HepG2 (cell line): ENCODE results near the gene SMAD6. TPM values are rescaled to one million over a fixed set of nuclear protein-coding genes. Genes with fewer than 3 reads are reported as not detected.
A peak's percentile ranks its signal among the peaks of the same experiment; 100 is the strongest.

Source experiments
- GTF3A ChIP-seq: sonication (generic); formaldehyde crosslinking; conservative IDR thresholded peaks from 2 replicates; pipeline ENCODE4 v1.4.0; 2020; ENCODE audit warnings: mild to moderate bottlenecking, missing genetic modification reagents
- IRF9 ChIP-seq: sonication (generic); formaldehyde crosslinking; IDR thresholded peaks from 2 replicates; pipeline ENCODE4 v1.8.0; 2022; ENCODE audit warnings: missing genetic modification reagents, mild to moderate bottlenecking, borderline replicate concordance
- MYC ChIP-seq: sonication (generic); formaldehyde crosslinking; IDR thresholded peaks from 2 replicates; pipeline ENCODE4 v1.9.0; 2021; ENCODE audit warnings: missing genetic modification reagents, borderline replicate concordance
- NFRKB ChIP-seq: fragments of 450-650 bp; IDR thresholded peaks from 2 replicates; pipeline ENCODE4 v1.6.1; 2017
- PATZ1 ChIP-seq: sonication (generic); formaldehyde crosslinking; IDR thresholded peaks from 2 replicates; pipeline ENCODE4 v1.4.0; 2020; ENCODE audit warnings: missing genetic modification reagents
- PHF21A ChIP-seq: sonication (generic); formaldehyde crosslinking; IDR thresholded peaks from 2 replicates; pipeline ENCODE4 v1.5.0; 2020; ENCODE audit warnings: mild to moderate bottlenecking, missing genetic modification reagents
- SP4 ChIP-seq: sonication (generic); formaldehyde crosslinking; IDR thresholded peaks from 2 replicates; pipeline ENCODE4 v1.8.1; 2023; ENCODE audit warnings: mild to moderate bottlenecking, missing genetic modification reagents
- TBX3 ChIP-seq: fragments of 450-650 bp; IDR thresholded peaks from 2 replicates; pipeline ENCODE4 v1.6.1; 2017; ENCODE audit warnings: antibody characterized with exemption, mild to moderate bottlenecking, inconsistent platforms, borderline replicate concordance
- TMF1 ChIP-seq: sonication (generic); formaldehyde crosslinking; IDR thresholded peaks from 2 replicates; pipeline ENCODE4 v1.8.1; 2022; ENCODE audit warnings: low read depth, missing genetic modification reagents
- YY1 ChIP-seq: IDR thresholded peaks from 2 replicates; pipeline ENCODE4 v1.6.1; 2011; ENCODE audit warnings: low read length, low read depth, moderate library complexity, mild to moderate bottlenecking; ENCODE audit not compliant: insufficient read depth, insufficient replicate concordance
- ZBTB38 ChIP-seq: sonication (generic); formaldehyde crosslinking; IDR thresholded peaks from 2 replicates; pipeline ENCODE4 v1.5.1; 2020; ENCODE audit warnings: mild to moderate bottlenecking, missing genetic modification reagents
- ZFP41 ChIP-seq: sonication (generic); formaldehyde crosslinking; IDR thresholded peaks from 2 replicates; pipeline ENCODE4 v1.4.0; 2020; ENCODE audit warnings: mild to moderate bottlenecking, missing genetic modification reagents, borderline replicate concordance
- ZNF136 ChIP-seq: sonication (generic); formaldehyde crosslinking; IDR thresholded peaks from 2 replicates; pipeline ENCODE4 v1.8.1; 2022; ENCODE audit warnings: low read depth, mild to moderate bottlenecking, moderate library complexity, missing genetic modification reagents
- ZNF296 ChIP-seq: sonication (generic); formaldehyde crosslinking; conservative IDR thresholded peaks from 2 replicates; pipeline ENCODE4 v1.5.0; 2020; ENCODE audit warnings: mild to moderate bottlenecking, missing genetic modification reagents
- ZNF30 ChIP-seq: sonication (generic); formaldehyde crosslinking; IDR thresholded peaks from 2 replicates; pipeline ENCODE4 v1.5.0; 2020; ENCODE audit warnings: mild to moderate bottlenecking, missing genetic modification reagents
- ZNF549 ChIP-seq: sonication (generic); formaldehyde crosslinking; IDR thresholded peaks from 2 replicates; pipeline ENCODE4 v1.5.0; 2020; ENCODE audit warnings: missing genetic modification reagents
- ZNF580 ChIP-seq: IDR thresholded peaks from 2 replicates; pipeline ENCODE4 v1.6.1; 2016; ENCODE audit warnings: low read depth, borderline replicate concordance
- ZNF7 ChIP-seq: IDR thresholded peaks from 2 replicates; pipeline ENCODE4 v1.6.1; 2016; ENCODE audit warnings: missing biosample characterization, missing genetic modification reagents
- ZNF775 ChIP-seq: sonication (generic); formaldehyde crosslinking; IDR thresholded peaks from 2 replicates; pipeline ENCODE4 v1.4.0; 2020; ENCODE audit warnings: missing genetic modification reagents, mild to moderate bottlenecking, moderate library complexity, borderline replicate concordance
- polyA plus RNA-seq, 8 experiments: library from polyadenylated mRNA; depleted of rRNA in 3 of 8; stranded (reverse) in 7 of 8; unstranded in 1 of 8; fragments of >200 nt; fragmentation: Illumina TruSeq in 4 of 8; extraction: Trizol in 4 of 8; gene quantifications; 2 replicates each; pipeline versions ENCODE4 v1.2.1 to v1.2.3, GENCODE V29; 2011 to 2016; ENCODE audit warnings: low read depth in 4 of 8, missing spikeins in 1 of 8, mixed read lengths in 1 of 8; ENCODE audit not compliant: insufficient read depth in 1 of 8
- total RNA-seq, 5 experiments: library from RNA; depleted of rRNA; stranded (reverse); fragments of >200 nt; fragmentation: Illumina TruSeq; extraction: Trizol; gene quantifications; 2 replicates each; pipeline ENCODE4 v1.2.3, GENCODE V29; 2016; ENCODE audit warnings: low read depth in 1 of 5
- TF ChIP-seq, protein P1 (sequence below): sonication (generic); formaldehyde crosslinking; IDR thresholded peaks from 2 replicates; pipeline ENCODE4 v1.4.0; 2020; ENCODE audit warnings: missing genetic modification reagents, borderline replicate concordance
- TF ChIP-seq, protein P2 (sequence below): sonication (generic); formaldehyde crosslinking; IDR thresholded peaks from 2 replicates; pipeline ENCODE4 v1.5.0; 2020; ENCODE audit warnings: mild to moderate bottlenecking, missing genetic modification reagents
- TF ChIP-seq, protein P3 (sequence below): sonication (generic); formaldehyde crosslinking; IDR thresholded peaks from 2 replicates; pipeline ENCODE4 v1.5.0; 2020; ENCODE audit warnings: missing genetic modification reagents

SMAD6 gene
- total and polyA plus RNA-seq, 2 of the 13 experiments (the other 11 are each of a cell fraction or from before 2014, with no cell fraction given), result 3.3 to 4.4 TPM

DNA sequence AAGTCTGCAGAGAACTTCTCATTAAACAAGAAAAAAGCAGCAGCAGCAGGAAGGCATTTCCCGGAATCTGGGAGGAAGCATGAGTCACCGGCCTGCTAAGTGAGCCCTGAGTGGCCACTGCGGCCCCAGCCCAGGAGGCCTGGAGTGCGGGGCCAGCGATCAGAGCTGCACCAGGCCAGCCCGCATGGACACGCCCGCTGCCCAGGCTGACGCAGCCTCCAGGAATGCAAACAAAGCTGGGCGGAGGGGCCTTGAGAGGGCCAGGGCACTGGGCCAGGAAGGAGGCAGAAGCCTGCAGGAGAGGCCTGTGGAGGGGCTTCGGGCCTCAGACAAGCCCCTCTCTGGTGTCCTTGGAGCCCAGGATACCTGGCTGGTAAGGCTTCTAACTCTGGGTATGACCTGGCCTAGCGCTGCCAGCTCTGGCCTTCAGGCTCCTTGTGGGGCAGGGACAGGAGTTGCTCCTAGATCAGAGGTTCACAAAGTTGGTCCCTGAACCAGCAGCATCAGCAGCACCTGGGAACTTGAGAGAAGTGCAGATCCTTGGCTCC, 101.2 kb downstream of the SMAD6 start (continued):
- TF ChIP-seq ZFP41 (CRISPR knock-in tag), result no peak
- TF ChIP-seq, protein P1, sequence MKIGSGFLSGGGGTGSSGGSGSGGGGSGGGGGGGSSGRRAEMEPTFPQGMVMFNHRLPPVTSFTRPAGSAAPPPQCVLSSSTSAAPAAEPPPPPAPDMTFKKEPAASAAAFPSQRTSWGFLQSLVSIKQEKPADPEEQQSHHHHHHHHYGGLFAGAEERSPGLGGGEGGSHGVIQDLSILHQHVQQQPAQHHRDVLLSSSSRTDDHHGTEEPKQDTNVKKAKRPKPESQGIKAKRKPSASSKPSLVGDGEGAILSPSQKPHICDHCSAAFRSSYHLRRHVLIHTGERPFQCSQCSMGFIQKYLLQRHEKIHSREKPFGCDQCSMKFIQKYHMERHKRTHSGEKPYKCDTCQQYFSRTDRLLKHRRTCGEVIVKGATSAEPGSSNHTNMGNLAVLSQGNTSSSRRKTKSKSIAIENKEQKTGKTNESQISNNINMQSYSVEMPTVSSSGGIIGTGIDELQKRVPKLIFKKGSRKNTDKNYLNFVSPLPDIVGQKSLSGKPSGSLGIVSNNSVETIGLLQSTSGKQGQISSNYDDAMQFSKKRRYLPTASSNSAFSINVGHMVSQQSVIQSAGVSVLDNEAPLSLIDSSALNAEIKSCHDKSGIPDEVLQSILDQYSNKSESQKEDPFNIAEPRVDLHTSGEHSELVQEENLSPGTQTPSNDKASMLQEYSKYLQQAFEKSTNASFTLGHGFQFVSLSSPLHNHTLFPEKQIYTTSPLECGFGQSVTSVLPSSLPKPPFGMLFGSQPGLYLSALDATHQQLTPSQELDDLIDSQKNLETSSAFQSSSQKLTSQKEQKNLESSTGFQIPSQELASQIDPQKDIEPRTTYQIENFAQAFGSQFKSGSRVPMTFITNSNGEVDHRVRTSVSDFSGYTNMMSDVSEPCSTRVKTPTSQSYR, result peak; percentile 37; the same call in 1 of the 2 replicates
- peak; percentile 83 for TF ChIP-seq MYC (CRISPR knock-in tag)
- TF ChIP-seq, protein P2, sequence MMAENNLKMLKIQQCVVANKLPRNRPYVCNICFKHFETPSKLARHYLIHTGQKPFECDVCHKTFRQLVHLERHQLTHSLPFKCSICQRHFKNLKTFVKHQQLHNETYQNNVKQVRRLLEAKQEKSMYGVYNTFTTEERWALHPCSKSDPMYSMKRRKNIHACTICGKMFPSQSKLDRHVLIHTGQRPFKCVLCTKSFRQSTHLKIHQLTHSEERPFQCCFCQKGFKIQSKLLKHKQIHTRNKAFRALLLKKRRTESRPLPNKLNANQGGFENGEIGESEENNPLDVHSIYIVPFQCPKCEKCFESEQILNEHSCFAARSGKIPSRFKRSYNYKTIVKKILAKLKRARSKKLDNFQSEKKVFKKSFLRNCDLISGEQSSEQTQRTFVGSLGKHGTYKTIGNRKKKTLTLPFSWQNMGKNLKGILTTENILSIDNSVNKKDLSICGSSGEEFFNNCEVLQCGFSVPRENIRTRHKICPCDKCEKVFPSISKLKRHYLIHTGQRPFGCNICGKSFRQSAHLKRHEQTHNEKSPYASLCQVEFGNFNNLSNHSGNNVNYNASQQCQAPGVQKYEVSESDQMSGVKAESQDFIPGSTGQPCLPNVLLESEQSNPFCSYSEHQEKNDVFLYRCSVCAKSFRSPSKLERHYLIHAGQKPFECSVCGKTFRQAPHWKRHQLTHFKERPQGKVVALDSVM, result peak; percentile 67
- TF ChIP-seq ZNF30 (CRISPR knock-in tag), result no peak
- TF ChIP-seq ZNF549 (CRISPR knock-in tag), result no peak
- peak; percentile 95; the same call in 1 of the 2 replicates for TF ChIP-seq ZNF296
- TF ChIP-seq ZNF7, result no peak
- TF ChIP-seq NFRKB, result no peak
- TF ChIP-seq, protein P3, sequence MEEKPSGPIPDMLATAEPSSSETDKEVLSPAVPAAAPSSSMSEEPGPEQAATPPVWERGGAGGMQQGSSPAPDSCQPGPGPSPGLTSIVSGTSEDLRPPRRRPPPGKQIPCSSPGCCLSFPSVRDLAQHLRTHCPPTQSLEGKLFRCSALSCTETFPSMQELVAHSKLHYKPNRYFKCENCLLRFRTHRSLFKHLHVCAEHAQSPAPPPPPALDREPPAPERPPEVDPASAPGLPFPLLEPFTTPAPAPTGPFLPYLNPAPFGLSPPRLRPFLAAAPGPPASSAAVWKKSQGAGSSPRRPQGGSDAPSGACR (CRISPR knock-in tag), result no peak
- no peak for TF ChIP-seq TBX3
- TF ChIP-seq ZBTB38, result no peak
- TF ChIP-seq ZNF775, result no peak
- no peak for TF ChIP-seq ZNF136
- peak; percentile 81 for TF ChIP-seq PATZ1 (CRISPR knock-in tag)
- TF ChIP-seq YY1, result no peak
- no peak for TF ChIP-seq IRF9
- no peak for TF ChIP-seq TMF1 (CRISPR knock-in tag)
- peak; percentile 42; the same call in 1 of the 2 replicates for TF ChIP-seq ZNF580 (CRISPR knock-in tag)
- peak; percentile 50 for TF ChIP-seq PHF21A (CRISPR knock-in tag)
- no peak for TF ChIP-seq SP4
- no peak for TF ChIP-seq GTF3A (CRISPR knock-in tag)
